Measurements from ENCODE around the gene DLD. TPM values are rescaled to one million over a fixed set of nuclear protein-coding genes. Genes with fewer than 3 reads are reported as not detected.
A peak's percentile ranks its signal among the peaks of the same experiment; 100 is the strongest.
"Not testable (repeated sequence)": the region's sequence is repeated elsewhere in the genome, so short reads cannot be mapped to it uniquely, and the experiment has no call there.

Gene DLD
- total and polyA plus RNA-seq, 2 experiments from 2014 or later: 84.9 to 129 TPM

GRCh38 chr7:107891636-107892366 is 818 bp downstream of the DLD start:
- Histone ChIP-seq H3K4me3 (peak overlapping the region; percentile 32), H3K36me3 (replicated peaks; ENCODE audit: insufficient read depth, low read depth) (no peaks in the 10 kb centered on the region), H3K9me3 (ENCODE audit: low read depth) (no peaks in the 10 kb centered on the region), H3K4me1 (ENCODE audit: insufficient read depth) (peaks cover 23% of the 10 kb centered on the region), H3K79me2 (peaks cover 56% of the 10 kb centered on the region), H3K27ac (peak overlapping the region; percentile 95), H3K4me2 (peak overlapping the region; percentile 95), H3K27me3 (no peaks in the 10 kb centered on the region), H4K20me1 (ENCODE audit: insufficient read depth, poor library complexity, severe bottlenecking) (peaks cover 39% of the 10 kb centered on the region), H2AFZ (peak overlapping the region; percentile 87), H3K9me2 (replicated peaks; ENCODE audit: insufficient read depth) (no peaks in the 10 kb centered on the region)
- WGBS (ENCODE audit: low lambda C conversion rate, missing lambda C conversion rate): 59% methylated on average over 9 of the region's 9 CpGs
- TF ChIP-seq EZH2 (IDR thresholded peaks at IDR 0.05; ENCODE audit: borderline replicate concordance): no peak
- no peak for TF ChIP-seq EZH2phosphoT487 (IDR thresholded peaks at IDR 0.05; ENCODE audit: low read depth, severe bottlenecking, unreplicated experiment)
- TF ChIP-seq CTCF (IDR thresholded peaks at IDR 0.05; ENCODE audit: poor library complexity): no peak
- DNase-seq (ENCODE audit: low spot score): no peak

- not testable (repeated sequence) for H2AFZ ChIP-seq; H3K9me2 ChIP-seq (replicated peaks; ENCODE audit: insufficient read depth); H3K9me3 ChIP-seq (ENCODE audit: low read depth); H3K36me3 ChIP-seq (replicated peaks; ENCODE audit: insufficient read depth, low read depth); H3K27me3 ChIP-seq; DNase-seq (ENCODE audit: low spot score)
- H3K79me2 ChIP-seq: peaks cover 61% of the 10 kb centered on the region
- H3K4me1 ChIP-seq (ENCODE audit: insufficient read depth): peaks cover 23% of the 10 kb centered on the region
- peak overlapping the region; percentile 32 for H3K4me3 ChIP-seq
- WGBS (ENCODE audit: low lambda C conversion rate, missing lambda C conversion rate): 93% methylated on average over 8 of the region's 8 CpGs
- H3K4me2 ChIP-seq: peak overlapping the region; percentile 95
- peaks cover 43% of the 10 kb centered on the region for H4K20me1 ChIP-seq (ENCODE audit: insufficient read depth, poor library complexity, severe bottlenecking)
- peak overlapping the region; percentile 95 for H3K27ac ChIP-seq
Measured at GRCh38 chr7:107892367-107892741, 1.4 kb downstream of the DLD start.

- H3K4me3 ChIP-seq: no peak overlapping the region
- H2AFZ ChIP-seq: no peak overlapping the region
- WGBS (ENCODE audit: low lambda C conversion rate, missing lambda C conversion rate): 85% methylated on average over 2 of the region's 2 CpGs
- no peaks in the 10 kb centered on the region for H3K27me3 ChIP-seq
- no peak overlapping the region for H3K4me2 ChIP-seq
- peaks cover 87% of the 10 kb centered on the region for H3K79me2 ChIP-seq
- no peaks in the 10 kb centered on the region for H3K9me3 ChIP-seq (ENCODE audit: low read depth)
- DNase-seq (ENCODE audit: low spot score): no peak
- peaks cover 9% of the 10 kb centered on the region for H3K36me3 ChIP-seq (replicated peaks; ENCODE audit: insufficient read depth, low read depth)
- peaks cover 48% of the 10 kb centered on the region for H4K20me1 ChIP-seq (ENCODE audit: insufficient read depth, poor library complexity, severe bottlenecking)
- no peaks in the 10 kb centered on the region for H3K9me2 ChIP-seq (replicated peaks; ENCODE audit: insufficient read depth)
- no peaks in the 10 kb centered on the region for H3K4me1 ChIP-seq (ENCODE audit: insufficient read depth)
- no peak overlapping the region for H3K27ac ChIP-seq
- TF ChIP-seq EZH2phosphoT487 (IDR thresholded peaks at IDR 0.05; ENCODE audit: low read depth, severe bottlenecking, unreplicated experiment): no peak
- TF ChIP-seq CTCF (IDR thresholded peaks at IDR 0.05; ENCODE audit: poor library complexity): no peak
- TF ChIP-seq EZH2 (IDR thresholded peaks at IDR 0.05; ENCODE audit: borderline replicate concordance): no peak
Measured at GRCh38 chr7:107898997-107899594, 8.1 kb downstream of the DLD start.

- Histone ChIP-seq H3K9me2 (replicated peaks; ENCODE audit: insufficient read depth) (no peaks in the 10 kb centered on the region), H4K20me1 (ENCODE audit: insufficient read depth, poor library complexity, severe bottlenecking) (peaks cover 38% of the 10 kb centered on the region), H2AFZ (no peak overlapping the region), H3K27ac (no peak overlapping the region), H3K4me2 (no peak overlapping the region), H3K4me1 (ENCODE audit: insufficient read depth) (no peaks in the 10 kb centered on the region), H3K36me3 (replicated peaks; ENCODE audit: insufficient read depth, low read depth) (peaks cover 13% of the 10 kb centered on the region), H3K9me3 (ENCODE audit: low read depth) (no peaks in the 10 kb centered on the region), H3K79me2 (peaks cover 79% of the 10 kb centered on the region), H3K4me3 (no peak overlapping the region), H3K27me3 (no peaks in the 10 kb centered on the region)
- DNase-seq (ENCODE audit: low spot score): no peak
- no peak for TF ChIP-seq CTCF (IDR thresholded peaks at IDR 0.05; ENCODE audit: poor library complexity)
- WGBS (ENCODE audit: low lambda C conversion rate, missing lambda C conversion rate): 92% methylated on average over 1 of the region's 1 CpG
Measured at GRCh38 chr7:107900496-107901015, 9.6 kb downstream of the DLD start.
